GM04503 (cell line): ENCODE data around the gene SPECC1.
"Not testable (repeated sequence)": the region's sequence is repeated elsewhere in the genome, so short reads cannot be mapped to it uniquely, and the experiment has no call there.

Experiments
- DNase-seq: peaks from one replicate; pipeline ENCODE4 v3.0.0-alpha.2; 2012; ENCODE audit warnings: low read depth

Gene SPECC1

GRCh38 chr17:20071824-20072691, 62.9 kb downstream of the SPECC1 start:
- DNase-seq = no peak

GRCh38 chr17:20072692-20072992, 63.5 kb downstream of the SPECC1 start:
- DNase-seq = no peak

- DNase-seq = no peak
Observed at GRCh38 chr17:20073055-20073979, 64.2 kb downstream of the SPECC1 start.

DNA sequence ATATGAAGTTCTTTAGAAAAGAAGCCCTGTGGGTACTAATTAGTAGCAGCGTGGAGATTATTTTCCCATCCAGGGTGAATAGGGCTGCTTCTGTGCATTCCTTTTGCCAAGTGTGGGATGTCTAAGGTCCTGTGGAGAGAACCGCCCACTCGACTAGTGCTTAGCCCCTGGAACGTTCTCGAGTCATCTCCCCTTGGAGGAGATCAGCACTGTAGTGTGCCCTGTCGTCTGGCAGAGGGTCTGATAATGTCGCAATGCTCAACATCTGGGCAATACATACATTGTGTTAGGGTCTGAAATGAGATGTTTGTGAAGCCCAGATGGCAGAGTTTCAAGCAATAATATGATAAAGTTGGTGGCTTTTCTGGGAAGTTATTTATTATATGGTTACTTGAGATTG, 64.8 kb downstream of the SPECC1 start:
- DNase-seq = no peak

- DNase-seq = no peak
Observed at GRCh38 chr17:20074489-20074888, 65.3 kb downstream of the SPECC1 start.

DNA sequence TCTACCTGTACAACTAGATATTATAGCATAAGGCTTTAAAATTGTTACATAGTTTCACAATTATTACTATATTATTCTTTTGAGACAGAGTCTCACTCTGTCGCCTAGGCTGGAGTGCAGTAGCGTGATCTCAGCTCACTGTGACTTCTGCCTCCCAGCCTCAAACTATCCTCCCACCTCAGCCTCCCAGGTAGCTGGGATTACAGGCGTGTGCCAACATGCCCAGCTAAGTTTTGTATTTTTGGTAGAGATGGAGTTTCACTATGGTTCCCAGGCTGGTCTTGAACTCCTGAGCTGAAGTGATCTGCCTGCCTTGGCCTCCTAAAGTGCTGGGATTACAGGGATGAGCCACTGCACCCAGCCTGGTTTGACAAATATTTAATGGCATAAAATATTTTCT, 67.0 kb downstream of the SPECC1 start:
- DNase-seq = not testable (repeated sequence)

- DNase-seq = no peak
Observed at GRCh38 chr17:20077978-20078685, 69.0 kb downstream of the SPECC1 start.

- no peak for DNase-seq
Observed at GRCh38 chr17:20080513-20080912, 71.4 kb downstream of the SPECC1 start.

DNA sequence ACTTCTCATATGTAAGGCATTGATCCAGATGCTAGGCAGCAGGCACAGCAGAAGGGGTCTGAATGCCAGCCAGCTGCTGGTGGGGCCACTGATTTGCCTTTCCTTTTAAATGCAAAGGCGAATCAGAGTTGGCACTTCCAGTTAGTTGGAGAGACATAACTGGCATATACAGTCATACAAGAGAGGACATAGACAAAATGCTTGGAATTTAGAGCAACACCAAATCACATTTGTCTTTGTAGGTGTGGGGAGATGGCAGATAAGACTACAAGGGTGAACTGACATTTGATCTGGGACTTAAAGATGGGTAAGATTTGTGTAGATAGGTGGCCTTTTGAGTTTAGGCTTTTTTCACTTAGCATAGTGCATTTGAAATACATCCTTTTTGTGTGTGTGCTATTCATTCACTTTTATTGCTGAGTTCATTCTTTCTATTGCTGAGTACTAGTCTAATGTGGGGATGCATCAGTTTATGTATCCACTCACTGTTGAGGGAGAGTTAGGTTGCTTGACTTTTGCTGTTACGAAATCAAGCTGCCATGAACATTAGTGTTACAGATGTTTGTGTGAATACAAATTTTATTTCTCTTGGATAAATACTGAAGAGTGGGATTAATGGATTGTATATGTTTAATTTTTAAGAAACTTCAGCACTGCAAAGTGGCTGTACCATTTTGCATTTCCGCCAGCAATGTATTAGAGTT, 74.1 kb downstream of the SPECC1 start:
- DNase-seq = no peak

- no peak for DNase-seq
Observed at GRCh38 chr17:20084621-20085282, 75.6 kb downstream of the SPECC1 start.

DNA sequence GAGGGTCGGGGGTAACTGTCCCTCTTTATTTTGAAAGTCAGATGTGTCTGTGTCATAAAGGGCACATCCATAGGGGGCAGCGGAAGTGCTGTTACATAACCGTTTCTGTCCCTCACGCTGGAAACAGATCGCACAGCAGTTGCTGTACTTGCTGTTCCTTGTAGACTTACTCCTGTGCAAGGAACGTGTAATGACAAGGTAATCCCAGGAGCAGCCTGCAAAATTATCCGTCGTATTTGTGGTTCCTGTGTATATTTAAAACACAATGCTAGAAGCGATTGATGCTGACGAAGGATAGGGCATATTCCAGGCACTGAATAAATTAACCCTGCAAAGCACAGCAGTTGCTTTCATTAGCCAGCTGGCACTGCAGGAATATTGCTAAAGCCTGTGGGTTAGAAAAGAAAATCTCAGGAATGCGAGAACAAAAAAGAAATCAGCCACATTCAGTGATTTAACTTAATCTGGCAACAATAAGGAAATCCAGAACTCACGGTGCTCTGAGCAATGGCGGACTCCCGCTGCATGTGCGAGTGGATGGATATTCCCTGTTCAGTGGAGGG, 76.2 kb downstream of the SPECC1 start:
- no peak for DNase-seq

- DNase-seq = no peak
Observed at GRCh38 chr17:20086416-20087076, 77.4 kb downstream of the SPECC1 start.

GRCh38 chr17:20087538-20088250, 78.5 kb downstream of the SPECC1 start:
- no peak for DNase-seq

- DNase-seq = no peak
Observed at GRCh38 chr17:20089756-20090547, 80.8 kb downstream of the SPECC1 start.

- DNase-seq = no peak
Observed at GRCh38 chr17:20091174-20092029, 82.2 kb downstream of the SPECC1 start.

GRCh38 chr17:20092261-20092867, 83.2 kb downstream of the SPECC1 start:
- no peak for DNase-seq

GRCh38 chr17:20092973-20093626, 83.9 kb downstream of the SPECC1 start:
- no peak for DNase-seq
